Vagina (tissue), 2 donors: ENCODE data around the gene NMT1. TPM values are rescaled to one million over a fixed set of nuclear protein-coding genes. Genes with fewer than 3 reads are reported as not detected.
"Not testable (repeated sequence)": the region's sequence is repeated elsewhere in the genome, so short reads cannot be mapped to it uniquely, and the experiment has no call there.

ENCODE experiments used
- DNase-seq, 2 donors: peaks; one replicate each; pipeline ENCODE4 v3.0.0-alpha.2; 2017; ENCODE audit errors: extremely low spot score in 2 of 2
- H3K27ac ChIP-seq: fragments of 200-600 bp; sonication (generic); one replicate; pipeline ENCODE4 v1.5.1; 2019
- H3K27me3 ChIP-seq: fragments of 200-600 bp; sonication (generic); one replicate; pipeline ENCODE4 v1.5.1; 2019
- H3K36me3 ChIP-seq, 2 donors: fragments of 200-600 bp; sonication (generic); one replicate each; pipeline ENCODE4 v1.5.1; 2017 to 2019
- H3K4me1 ChIP-seq: fragments of 200-600 bp; sonication (generic); one replicate; pipeline ENCODE4 v1.5.1; 2019
- H3K4me3 ChIP-seq, 2 donors: fragments of 200-600 bp; sonication (generic); 1 replicate in 1 of 2; 2 replicates in 1 of 2; pipeline ENCODE4 v1.5.1; 2016 to 2019
- H3K9me3 ChIP-seq: fragments of 200-600 bp; sonication (generic); one replicate; pipeline ENCODE4 v1.5.1; 2019
- CTCF ChIP-seq, 3 experiments: fragments of 450-650 bp in 2 of 3; fragments of 200-600 bp in 1 of 3; sonication (generic) in 1 of 3; IDR thresholded peaks; one replicate each; pipeline ENCODE4 v1.5.1; 2017 to 2019; ENCODE audit warnings: antibody characterized with exemption in 3 of 3, mild to moderate bottlenecking in 2 of 3, moderate library complexity in 2 of 3
- POLR2A ChIP-seq, 2 donors: fragments of 450-650 bp; IDR thresholded peaks; one replicate each; pipeline ENCODE4 v1.6.1; 2017; ENCODE audit warnings: antibody characterized with exemption in 2 of 2, mild to moderate bottlenecking in 2 of 2, moderate library complexity in 2 of 2
- POLR2AphosphoS5 ChIP-seq, 2 donors: sonication (generic); formaldehyde crosslinking; IDR thresholded peaks; one replicate each; pipeline ENCODE4 v1.9.0; 2017; ENCODE audit warnings: antibody characterized with exemption in 2 of 2, mild to moderate bottlenecking in 2 of 2, low read depth in 1 of 2; ENCODE audit not compliant: insufficient read depth in 1 of 2
- intact Hi-C: fragments of 100-400 bp; cut with DNase I; formaldehyde crosslinking; loops from one replicate; pipeline ENCODE4 v1.15.1; 2023
- total RNA-seq: library from RNA; depleted of rRNA; stranded (reverse); fragments of >200 nt; gene quantifications from one replicate; pipeline ENCODE4 v1.2.3, GENCODE V29; 2016

The NMT1 gene
- total RNA-seq, 1 donor from 2014 or later, result 49.4 TPM

GRCh38 chr17:45123930-45124796, 63.0 kb downstream of the NMT1 start:
- DNase-seq, result no peak
- Histone ChIP-seq H3K4me3 (no peak overlapping the region), H3K27ac (peak overlapping the region; percentile 88), H3K9me3 (no peaks in the 10 kb centered on the region), H3K27me3 (no peaks in the 10 kb centered on the region), H3K36me3 (peaks cover 0 to 1% of the 10 kb centered on the region in 2 donors), H3K4me1 (peaks cover 54% of the 10 kb centered on the region)
- intact Hi-C loops, result no loop called here
- no peak for TF ChIP-seq POLR2A (IDR thresholded peaks at IDR 0.05)
- peak in 1 of 2 donors; percentile 68 for TF ChIP-seq POLR2AphosphoS5 (IDR thresholded peaks at IDR 0.05; ENCODE audit: insufficient read depth in 1 of 2, low read depth in 1 of 2)
- no peak for TF ChIP-seq CTCF (IDR thresholded peaks at IDR 0.05)

- H3K27me3 ChIP-seq, H3K36me3 ChIP-seq, intact Hi-C loops, H3K4me3 ChIP-seq, H3K9me3 ChIP-seq, DNase-seq: not testable (repeated sequence)
- H3K27ac ChIP-seq, result peak overlapping the region; percentile 88
- H3K4me1 ChIP-seq, result peaks cover 60% of the 10 kb centered on the region
These were observed 63.6 kb downstream of the NMT1 start for GRCh38 chr17:45124797-45125122.

GRCh38 chr17:45125509-45125908, 64.4 kb downstream of the NMT1 start:
- no peak overlapping the region for H3K4me3 ChIP-seq
- H3K36me3 ChIP-seq, result no peaks in the 10 kb centered on the region
- TF ChIP-seq POLR2A (IDR thresholded peaks at IDR 0.05) (no peak), POLR2AphosphoS5 (IDR thresholded peaks at IDR 0.05; ENCODE audit: insufficient read depth in 1 of 2, low read depth in 1 of 2) (no peak), CTCF (IDR thresholded peaks at IDR 0.05) (no peak)
- peaks cover 66% of the 10 kb centered on the region for H3K4me1 ChIP-seq
- no peak for DNase-seq
- intact Hi-C loops, result no loop called here
- peak overlapping the region; percentile 88 for H3K27ac ChIP-seq
- no peaks in the 10 kb centered on the region for H3K9me3 ChIP-seq
- no peaks in the 10 kb centered on the region for H3K27me3 ChIP-seq

- no peak for DNase-seq
- Histone ChIP-seq H3K36me3 (no peaks in the 10 kb centered on the region), H3K9me3 (no peaks in the 10 kb centered on the region), H3K4me3 (no peak overlapping the region), H3K27ac (peak overlapping the region; percentile 98), H3K4me1 (peaks cover 81% of the 10 kb centered on the region), H3K27me3 (no peaks in the 10 kb centered on the region)
- TF ChIP-seq CTCF (IDR thresholded peaks at IDR 0.05) (no peak), POLR2A (IDR thresholded peaks at IDR 0.05) (no peak), POLR2AphosphoS5 (IDR thresholded peaks at IDR 0.05; ENCODE audit: insufficient read depth in 1 of 2, low read depth in 1 of 2) (no peak)
- intact Hi-C loops, result no loop called here
These were observed 66.1 kb downstream of the NMT1 start for GRCh38 chr17:45127207-45127547.

- Histone ChIP-seq H3K4me1 (peaks cover 76% of the 10 kb centered on the region), H3K9me3 (no peaks in the 10 kb centered on the region), H3K27me3 (no peaks in the 10 kb centered on the region), H3K4me3 (no peak overlapping the region), H3K27ac (peak overlapping the region; percentile 98), H3K36me3 (no peaks in the 10 kb centered on the region)
- intact Hi-C loops, result no loop called here
- TF ChIP-seq CTCF (IDR thresholded peaks at IDR 0.05) (no peak), POLR2AphosphoS5 (IDR thresholded peaks at IDR 0.05; ENCODE audit: insufficient read depth in 1 of 2, low read depth in 1 of 2) (no peak), POLR2A (IDR thresholded peaks at IDR 0.05) (no peak)
- no peak for DNase-seq
These were observed 66.6 kb downstream of the NMT1 start for GRCh38 chr17:45127548-45128300.
